CD4-positive, alpha-beta memory T cell (primary cell): ENCODE data around the gene HABP2. TPM values are rescaled to one million over a fixed set of nuclear protein-coding genes. Genes with fewer than 3 reads are reported as not detected.

Experiments used
- CTCF ChIA-PET: fragments of 350-600 bp; sonication (Branson Sonifier 250); formaldehyde crosslinking; loops from one replicate; lab custom pipeline; 2021; ENCODE audit warnings: inconsistent platforms; ENCODE audit not compliant: partially characterized antibody; lab: Charles Lee
- POLR2A ChIA-PET: fragments of 350-600 bp; sonication (Branson Sonifier 250); formaldehyde crosslinking; loops from one replicate; lab custom pipeline; 2021; ENCODE audit not compliant: partially characterized antibody; lab: Charles Lee
- DNase-seq, 5 donors: peaks; one replicate each; pipeline versions ENCODE4 v3.0.0 to v3.0.0-alpha.2; 2020 to 2022; ENCODE audit warnings: mixed read lengths in 1 of 5
- H3K27ac ChIP-seq: one replicate; pipeline ENCODE4 v1.7.0; 2013; ENCODE audit warnings: low read depth, low read length
- H3K27me3 ChIP-seq: 2 replicates; pipeline ENCODE4 v1.7.0; 2013; ENCODE audit warnings: mild to moderate bottlenecking, low read length, moderate library complexity; ENCODE audit not compliant: insufficient read depth
- H3K36me3 ChIP-seq: 2 replicates; pipeline ENCODE4 v1.7.0; 2013; ENCODE audit warnings: mild to moderate bottlenecking, low read length, moderate library complexity; ENCODE audit not compliant: insufficient read depth
- H3K4me1 ChIP-seq: 2 replicates; pipeline ENCODE4 v1.7.0; 2013; ENCODE audit warnings: mild to moderate bottlenecking, low read length, moderate library complexity; ENCODE audit not compliant: insufficient read depth
- H3K4me3 ChIP-seq, 2 donors: one replicate each; pipeline ENCODE4 v1.7.0; 2013; ENCODE audit warnings: low read length in 2 of 2, mild to moderate bottlenecking in 1 of 2
- H3K9me3 ChIP-seq, 2 donors: one replicate each; pipeline ENCODE4 v1.7.0; 2013; ENCODE audit warnings: low read length in 2 of 2, control low read depth in 1 of 2; ENCODE audit not compliant: control insufficient read depth in 1 of 2
- H3K27ac Mint-ChIP-seq, 7 donors: one replicate each; pipeline ENCODE4 v1.8.0; 2020 to 2021; ENCODE audit warnings: mixed read lengths in 7 of 7, mild to moderate bottlenecking in 6 of 7, inconsistent platforms in 3 of 7, moderate library complexity in 3 of 7
- H3K27me3 Mint-ChIP-seq, 2 donors: one replicate each; pipeline ENCODE4 v1.8.0; 2020 to 2021; ENCODE audit warnings: mixed read lengths in 2 of 2
- H3K36me3 Mint-ChIP-seq, 2 donors: one replicate each; pipeline ENCODE4 v1.8.0; 2020 to 2021; ENCODE audit warnings: mixed read lengths in 2 of 2, inconsistent platforms in 1 of 2, mild to moderate bottlenecking in 1 of 2
- H3K4me1 Mint-ChIP-seq, 4 donors: one replicate each; pipeline ENCODE4 v1.8.0; 2020 to 2021; ENCODE audit warnings: mixed read lengths in 4 of 4, mild to moderate bottlenecking in 1 of 4
- H3K4me3 Mint-ChIP-seq, 8 donors: one replicate each; pipeline ENCODE4 v1.8.0; 2020 to 2021; ENCODE audit warnings: mixed read lengths in 8 of 8, mild to moderate bottlenecking in 7 of 8, moderate library complexity in 6 of 8, inconsistent platforms in 3 of 8
- H3K9me3 Mint-ChIP-seq, 8 donors: one replicate each; pipeline ENCODE4 v1.8.0; 2020 to 2021; ENCODE audit warnings: mixed read lengths in 8 of 8, mild to moderate bottlenecking in 5 of 8, inconsistent platforms in 3 of 8, moderate library complexity in 1 of 8
- intact Hi-C: fragments of 100-400 bp; cut with micrococcal nuclease; formaldehyde crosslinking; loops from one replicate; pipeline ENCODE4 v1.15.1; 2023
- polyA plus RNA-seq, 2 donors: library from polyadenylated mRNA; unstranded; fragments of 300-500 nt; fragmentation: Illumina TruSeq; gene quantifications; one replicate each; pipeline ENCODE4 v1.2.3, GENCODE V29; 2021
- total RNA-seq, 2 experiments: library from RNA; stranded (reverse); gene quantifications; one replicate each; pipeline ENCODE4 v1.2.3, GENCODE V29; 2021

The HABP2 gene
- total and polyA plus RNA-seq, 4 experiments from 2014 or later: not detected

- ChIA-PET POLR2A (no interaction called here), CTCF (no interaction called here)
- Histone ChIP-seq H3K27ac (no peak overlapping the region), H3K4me1 (no peaks in the 10 kb centered on the region), H3K9me3 (no peaks in the 10 kb centered on the region), H3K27me3 (no peaks in the 10 kb centered on the region), H3K36me3 (no peaks in the 10 kb centered on the region), H3K4me3 (no peak overlapping the region)
- Mint-ChIP-seq H3K27ac (no peak overlapping the region), H3K4me1 (no peaks in the 10 kb centered on the region), H3K9me3 (no peaks in the 10 kb centered on the region), H3K4me3 (no peak overlapping the region), H3K36me3 (no peaks in the 10 kb centered on the region), H3K27me3 (peaks cover 3 to 11% of the 10 kb centered on the region in 2 donors)
- DNase-seq: no peak
- intact Hi-C loops: no loop called here
Observed at GRCh38 chr10:113594652-113595051, 41.8 kb downstream of the HABP2 start.

DNA sequence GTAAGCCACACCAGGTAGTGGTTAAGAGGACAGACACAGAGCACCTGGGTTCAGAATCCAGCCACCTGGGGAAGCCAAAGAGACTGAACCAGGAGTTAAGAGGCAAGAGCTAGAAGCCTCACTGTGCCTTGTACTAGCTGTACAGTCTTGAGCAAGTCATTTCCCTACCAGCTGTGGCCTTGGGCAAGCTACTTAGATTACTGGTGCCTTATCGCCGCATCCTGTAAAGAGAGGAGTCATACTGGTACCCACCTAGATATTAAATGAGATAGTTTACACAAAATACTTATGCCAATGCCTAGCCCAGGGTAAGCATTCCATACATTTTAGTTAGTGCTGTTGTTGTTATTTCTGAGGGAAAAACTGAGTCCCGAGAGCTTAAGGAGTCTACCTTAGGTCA lies 47.7 kb downstream of the HABP2 start:
- H3K4me1 Mint-ChIP-seq: no peaks in the 10 kb centered on the region
- no peak overlapping the region for H3K4me3 ChIP-seq
- no peaks in the 10 kb centered on the region for H3K4me1 ChIP-seq
- H3K36me3 ChIP-seq: no peaks in the 10 kb centered on the region
- no peak overlapping the region for H3K4me3 Mint-ChIP-seq
- CTCF ChIA-PET: interaction anchor here (1.0 kb wide), 1 partner anchor 18 kb away, joined by 3 read pairs; no protein-coding TSS in a partner anchor
- H3K27ac Mint-ChIP-seq: no peak overlapping the region
- H3K27me3 Mint-ChIP-seq: peaks cover 3 to 11% of the 10 kb centered on the region in 2 donors
- POLR2A ChIA-PET: no interaction called here
- no peaks in the 10 kb centered on the region for H3K36me3 Mint-ChIP-seq
- intact Hi-C loops: no loop called here
- no peaks in the 10 kb centered on the region for H3K9me3 ChIP-seq
- H3K27me3 ChIP-seq: no peaks in the 10 kb centered on the region
- DNase-seq: no peak
- no peak overlapping the region for H3K27ac ChIP-seq
- H3K9me3 Mint-ChIP-seq: peaks cover 0 to 2% (median 0%) of the 10 kb centered on the region in 8 donors

DNA sequence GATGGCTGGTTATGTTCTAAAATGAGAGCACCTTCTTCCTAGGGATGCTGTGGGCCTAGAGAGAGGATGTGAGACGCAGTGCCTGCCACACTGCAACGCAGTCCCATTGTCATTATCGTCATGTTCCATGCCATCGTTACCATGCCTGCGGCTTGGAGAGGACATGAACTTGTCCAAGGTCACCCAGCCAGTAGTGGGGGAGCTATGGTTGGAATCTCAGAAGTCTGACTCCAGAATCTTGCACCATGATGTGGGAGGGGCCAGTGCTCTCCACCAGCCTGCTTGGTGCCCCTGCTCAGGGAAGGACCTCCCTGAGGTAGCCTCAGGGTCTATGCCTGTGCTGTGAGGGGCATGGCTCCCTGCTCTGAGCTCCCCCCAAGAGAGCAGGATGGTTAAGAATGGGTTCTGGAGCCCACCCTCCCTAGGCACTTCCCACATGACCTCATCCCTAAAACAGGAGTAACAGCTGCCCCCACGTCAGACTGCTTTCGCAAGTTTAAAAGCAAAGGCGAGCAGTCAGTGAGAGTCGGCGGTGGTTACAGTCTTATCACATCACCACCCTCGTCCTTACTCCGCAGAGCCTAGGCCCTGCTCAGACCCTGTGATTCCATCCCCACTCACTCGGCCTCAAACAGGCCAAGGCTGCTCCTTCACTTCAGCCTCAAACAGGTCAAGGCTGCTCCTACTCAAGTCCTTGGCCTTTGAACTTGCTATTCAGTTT lies 50.4 kb downstream of the HABP2 start:
- ChIA-PET POLR2A (no interaction called here), CTCF (no interaction called here)
- Histone ChIP-seq H3K27me3 (no peaks in the 10 kb centered on the region), H3K27ac (no peak overlapping the region), H3K9me3 (no peaks in the 10 kb centered on the region), H3K4me1 (no peaks in the 10 kb centered on the region), H3K4me3 (no peak overlapping the region), H3K36me3 (no peaks in the 10 kb centered on the region)
- H3K27ac Mint-ChIP-seq: no peak overlapping the region
- H3K4me3 Mint-ChIP-seq: no peak overlapping the region
- H3K27me3 Mint-ChIP-seq: peaks cover 2 to 13% of the 10 kb centered on the region in 2 donors
- no peaks in the 10 kb centered on the region for H3K4me1 Mint-ChIP-seq
- DNase-seq: no peak
- H3K36me3 Mint-ChIP-seq: no peaks in the 10 kb centered on the region
- intact Hi-C loops: no loop called here
- H3K9me3 Mint-ChIP-seq: peaks cover 0 to 2% (median 0%) of the 10 kb centered on the region in 8 donors

DNA sequence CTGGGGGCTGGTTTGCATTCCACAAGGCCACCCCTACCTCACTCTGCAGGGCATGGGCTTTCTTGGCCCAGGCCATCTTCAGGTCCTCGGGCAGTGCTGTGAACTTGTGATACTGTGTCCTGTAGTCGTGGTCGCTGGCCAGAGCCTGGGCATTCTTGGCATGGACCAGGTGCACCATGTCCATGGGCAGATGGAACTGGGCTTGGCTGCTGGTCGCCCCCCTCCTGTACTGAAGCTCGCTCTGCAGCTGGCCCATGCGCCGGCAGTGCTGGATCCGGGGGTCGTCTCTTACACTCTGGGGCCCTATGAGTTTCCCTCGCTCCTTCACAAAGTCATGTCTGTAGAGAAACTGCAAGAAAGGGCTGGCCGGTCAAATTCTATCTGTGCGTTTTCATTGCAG lies 51.7 kb downstream of the HABP2 start:
- H3K27me3 Mint-ChIP-seq: peaks cover 2 to 15% of the 10 kb centered on the region in 2 donors
- no peak overlapping the region for H3K4me3 Mint-ChIP-seq
- H3K36me3 ChIP-seq: no peaks in the 10 kb centered on the region
- H3K9me3 Mint-ChIP-seq: peaks cover 0 to 2% (median 0%) of the 10 kb centered on the region in 8 donors
- no peak overlapping the region for H3K4me3 ChIP-seq
- H3K27ac Mint-ChIP-seq: no peak overlapping the region
- POLR2A ChIA-PET: no interaction called here
- intact Hi-C loops: no loop called here
- no peak for DNase-seq
- no peaks in the 10 kb centered on the region for H3K9me3 ChIP-seq
- H3K4me1 ChIP-seq: no peaks in the 10 kb centered on the region
- no peaks in the 10 kb centered on the region for H3K36me3 Mint-ChIP-seq
- no peak overlapping the region for H3K27ac ChIP-seq
- H3K4me1 Mint-ChIP-seq: no peaks in the 10 kb centered on the region
- CTCF ChIA-PET: no interaction called here
- no peaks in the 10 kb centered on the region for H3K27me3 ChIP-seq

DNA sequence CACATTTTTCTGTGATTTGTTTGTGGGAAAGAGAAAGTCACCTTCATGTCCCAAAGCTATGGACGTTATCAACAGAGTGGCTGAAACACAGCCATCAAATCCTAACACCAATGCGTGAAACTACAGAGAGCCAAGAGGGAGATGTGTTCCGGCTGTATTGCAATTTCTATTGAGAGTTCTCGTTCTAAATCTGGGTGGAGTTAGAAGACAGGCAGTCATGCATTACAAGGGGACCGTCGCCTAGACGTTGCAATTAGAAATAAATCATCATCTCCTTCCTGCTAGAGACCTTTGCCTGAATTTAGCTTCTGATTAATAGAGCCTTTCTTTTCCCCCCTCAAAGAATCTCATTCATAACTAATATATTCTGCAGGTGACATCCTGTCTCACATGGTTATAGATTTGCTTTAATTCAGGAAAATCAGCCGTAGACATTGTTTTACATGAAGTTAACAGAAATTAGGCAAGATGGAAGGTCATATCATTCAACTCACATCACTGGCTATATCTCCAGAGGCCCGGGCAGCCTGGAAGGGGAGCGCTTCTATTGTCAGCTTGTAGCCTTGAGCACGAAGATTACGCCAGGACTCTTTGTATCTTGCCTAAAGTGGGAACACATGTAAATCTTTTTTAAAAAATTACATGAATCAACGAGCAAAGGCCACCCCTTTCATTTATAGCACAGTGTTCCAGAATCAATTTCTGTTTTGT lies 52.6 kb downstream of the HABP2 start:
- ChIA-PET POLR2A (no interaction called here), CTCF (no interaction called here)
- no peak overlapping the region for H3K27ac ChIP-seq
- H3K4me1 ChIP-seq: no peaks in the 10 kb centered on the region
- no peak overlapping the region for H3K27ac Mint-ChIP-seq
- H3K9me3 Mint-ChIP-seq: peaks cover 0 to 2% (median 0%) of the 10 kb centered on the region in 8 donors
- no peaks in the 10 kb centered on the region for H3K9me3 ChIP-seq
- peaks cover 2 to 16% of the 10 kb centered on the region in 2 donors for H3K27me3 Mint-ChIP-seq
- no peaks in the 10 kb centered on the region for H3K36me3 Mint-ChIP-seq
- intact Hi-C loops: no loop called here
- H3K27me3 ChIP-seq: no peaks in the 10 kb centered on the region
- no peaks in the 10 kb centered on the region for H3K4me1 Mint-ChIP-seq
- H3K4me3 Mint-ChIP-seq: no peak overlapping the region
- no peak overlapping the region for H3K4me3 ChIP-seq
- H3K36me3 ChIP-seq: no peaks in the 10 kb centered on the region
- no peak for DNase-seq

GRCh38 chr10:113609704-113610108 lies 56.9 kb downstream of the HABP2 start:
- Mint-ChIP-seq H3K27ac (no peak overlapping the region), H3K27me3 (peaks cover 5 to 22% of the 10 kb centered on the region in 2 donors), H3K4me3 (no peak overlapping the region), H3K9me3 (peaks cover 0 to 2% (median 0%) of the 10 kb centered on the region in 8 donors), H3K4me1 (no peaks in the 10 kb centered on the region), H3K36me3 (no peaks in the 10 kb centered on the region)
- H3K36me3 ChIP-seq: no peaks in the 10 kb centered on the region
- H3K27ac ChIP-seq: no peak overlapping the region
- H3K4me3 ChIP-seq: no peak overlapping the region
- intact Hi-C loops: no loop called here
- ChIA-PET CTCF (no interaction called here), POLR2A (no interaction called here)
- no peaks in the 10 kb centered on the region for H3K9me3 ChIP-seq
- DNase-seq: no peak
- no peaks in the 10 kb centered on the region for H3K27me3 ChIP-seq
- no peaks in the 10 kb centered on the region for H3K4me1 ChIP-seq

- ChIA-PET POLR2A (no interaction called here), CTCF (no interaction called here)
- Histone ChIP-seq H3K27ac (no peak overlapping the region), H3K9me3 (no peaks in the 10 kb centered on the region), H3K36me3 (no peaks in the 10 kb centered on the region), H3K4me3 (no peak overlapping the region), H3K27me3 (no peaks in the 10 kb centered on the region), H3K4me1 (no peaks in the 10 kb centered on the region)
- no peak overlapping the region for H3K27ac Mint-ChIP-seq
- intact Hi-C loops: no loop called here
- H3K36me3 Mint-ChIP-seq: no peaks in the 10 kb centered on the region
- H3K4me3 Mint-ChIP-seq: no peak overlapping the region
- peaks cover 5 to 26% of the 10 kb centered on the region in 2 donors for H3K27me3 Mint-ChIP-seq
- no peaks in the 10 kb centered on the region for H3K4me1 Mint-ChIP-seq
- peaks cover 0 to 2% (median 0%) of the 10 kb centered on the region in 8 donors for H3K9me3 Mint-ChIP-seq
- DNase-seq: no peak
Observed at GRCh38 chr10:113610631-113611601, 58.1 kb downstream of the HABP2 start.
